Esophagus squamous epithelium (tissue), 5 donors: Measurements from ENCODE around the gene CNPY1. TPM values are rescaled to one million over a fixed set of nuclear protein-coding genes. Genes with fewer than 3 reads are reported as not detected.

ENCODE experiments used
- DNase-seq: peaks from one replicate; lab custom pipeline; 2025; lab: John Stamatoyannopoulos, UW
- H3K27ac ChIP-seq, 4 donors: fragments of 200-600 bp; sonication (generic); one replicate each; pipeline ENCODE4 v1.5.1; 2016 to 2019; ENCODE audit warnings: mild to moderate bottlenecking in 1 of 4
- H3K27me3 ChIP-seq, 4 donors: fragments of 200-600 bp; sonication (generic); 1 replicate in 3 of 4; 2 replicates in 1 of 4; pipeline versions ENCODE4 v1.5.1 to v1.6.0; 2017 to 2021; ENCODE audit warnings: antibody characterized with exemption in 1 of 4
- H3K36me3 ChIP-seq, 3 donors: fragments of 200-600 bp; sonication (generic); one replicate each; pipeline ENCODE4 v1.5.1; 2016 to 2019
- H3K4me1 ChIP-seq, 3 donors: fragments of 200-600 bp; sonication (generic); one replicate each; pipeline ENCODE4 v1.5.1; 2017 to 2019
- H3K4me3 ChIP-seq, 4 donors: fragments of 200-600 bp; sonication (generic); 1 replicate in 3 of 4; 2 replicates in 1 of 4; pipeline ENCODE4 v1.5.1; 2016 to 2019; ENCODE audit warnings: mild to moderate bottlenecking in 2 of 4, moderate library complexity in 1 of 4
- H3K9me3 ChIP-seq, 3 donors: fragments of 200-600 bp; sonication (generic); one replicate each; pipeline ENCODE4 v1.5.1; 2016 to 2019
- CTCF ChIP-seq, 6 experiments: fragments of 450-650 bp in 4 of 6; fragments of 200-600 bp in 2 of 6; sonication (generic) in 2 of 6; IDR thresholded peaks; one replicate each; pipeline ENCODE4 v1.5.1; 2016 to 2019; ENCODE audit warnings: antibody characterized with exemption in 6 of 6, mild to moderate bottlenecking in 4 of 6, moderate library complexity in 4 of 6
- POLR2A ChIP-seq, 4 donors: fragments of 450-650 bp; IDR thresholded peaks; one replicate each; pipeline ENCODE4 v1.6.1; 2017; ENCODE audit warnings: antibody characterized with exemption in 4 of 4, mild to moderate bottlenecking in 4 of 4, moderate library complexity in 3 of 4
- WGBS, 2 donors: methylation state at CpG; one replicate each; pipeline ENCODE4 v1.1.5; 2018; 5-methylcytosine and 5-hydroxymethylcytosine counted together
- intact Hi-C: fragments of 100-400 bp; cut with DNase I; formaldehyde crosslinking; loops from one replicate; pipeline ENCODE4 v1.15.0; 2022
- total RNA-seq, 4 donors: library from RNA; depleted of rRNA; stranded (reverse); fragments of >200 nt; gene quantifications; one replicate each; pipeline ENCODE4 v1.1.0, GENCODE V29; 2016
- donor health status: DM: yes; HTN: yes; CAD: no.

CNPY1 gene
- total RNA-seq, 4 donors from 2014 or later = not detected

GRCh38 chr7:155540553-155540952 is 5.8 kb downstream of the CNPY1 start:
- Histone ChIP-seq H3K27me3 (peaks cover 0 to 91% (median 0%) of the 10 kb centered on the region in 4 donors), H3K4me1 (no peaks in the 10 kb centered on the region), H3K9me3 (no peaks in the 10 kb centered on the region), H3K36me3 (no peaks in the 10 kb centered on the region), H3K4me3 (no peak overlapping the region), H3K27ac (no peak overlapping the region)
- DNase-seq = no peak
- intact Hi-C loops = no loop called here
- 70 to 71% methylated on average over 2 to 11 of the region's 12 CpGs for WGBS, 2 donors
- TF ChIP-seq POLR2A (IDR thresholded peaks at IDR 0.05) = no peak
- TF ChIP-seq CTCF (IDR thresholded peaks at IDR 0.05) = no peak

GRCh38 chr7:155538293-155538692 is 8.1 kb downstream of the CNPY1 start:
- Histone ChIP-seq H3K4me1 (peaks cover 0 to 7% (median 3%) of the 10 kb centered on the region in 3 donors), H3K27me3 (peaks cover 6 to 97% (median 10%) of the 10 kb centered on the region in 4 donors), H3K36me3 (no peaks in the 10 kb centered on the region), H3K4me3 (no peak overlapping the region), H3K27ac (no peak overlapping the region), H3K9me3 (no peaks in the 10 kb centered on the region)
- 75% methylated on average over 3 of the region's 9 CpGs; no CpG with 5 or more reads in 1 of the 2 donors for WGBS, 2 donors
- intact Hi-C loops = no loop called here
- DNase-seq = no peak
- no peak for TF ChIP-seq CTCF (IDR thresholded peaks at IDR 0.05)
- no peak for TF ChIP-seq POLR2A (IDR thresholded peaks at IDR 0.05)

- H3K27me3 ChIP-seq = peaks cover 10 to 97% (median 15%) of the 10 kb centered on the region in 4 donors
These were observed 9.9 kb downstream of the CNPY1 start for GRCh38 chr7:155536451-155536850.

GRCh38 chr7:155534691-155535090 is 11.7 kb downstream of the CNPY1 start:
- DNase-seq = no peak
- Histone ChIP-seq H3K4me1 (peaks cover 0 to 23% (median 7%) of the 10 kb centered on the region in 3 donors), H3K4me3 (no peak overlapping the region), H3K27ac (no peak overlapping the region), H3K36me3 (no peaks in the 10 kb centered on the region), H3K27me3 (peaks cover 10 to 98% (median 17%) of the 10 kb centered on the region in 4 donors), H3K9me3 (no peaks in the 10 kb centered on the region)
- intact Hi-C loops = no loop called here
- 33 to 60% methylated on average over 1 to 2 of the region's 11 CpGs for WGBS, 2 donors
- no peak for TF ChIP-seq CTCF (IDR thresholded peaks at IDR 0.05)
- no peak for TF ChIP-seq POLR2A (IDR thresholded peaks at IDR 0.05)

More at GRCh38 chr7:155536451-155536850, 9.9 kb downstream of the CNPY1 start:
- H3K36me3 ChIP-seq = no peaks in the 10 kb centered on the region
- WGBS, 2 donors = 64 to 65% methylated on average over 6 to 7 of the region's 8 CpGs
- intact Hi-C loops = no loop called here
- H3K9me3 ChIP-seq = no peaks in the 10 kb centered on the region
- no peak for DNase-seq
- no peak overlapping the region for H3K4me3 ChIP-seq
- no peak overlapping the region for H3K27ac ChIP-seq
- TF ChIP-seq POLR2A (IDR thresholded peaks at IDR 0.05) = no peak
- no peak for TF ChIP-seq CTCF (IDR thresholded peaks at IDR 0.05)
- peaks cover 0 to 21% (median 7%) of the 10 kb centered on the region in 3 donors for H3K4me1 ChIP-seq

- peaks cover 10 to 98% (median 17%) of the 10 kb centered on the region in 4 donors for H3K27me3 ChIP-seq
- peak overlapping the region in 2 of 4 donors; percentile 22 to 48 for H3K4me3 ChIP-seq
- H3K36me3 ChIP-seq = no peaks in the 10 kb centered on the region
- peaks cover 0 to 23% (median 7%) of the 10 kb centered on the region in 3 donors for H3K4me1 ChIP-seq
- 26 to 35% methylated on average over 9 to 12 of the region's 27 CpGs for WGBS, 2 donors
- TF ChIP-seq CTCF (IDR thresholded peaks at IDR 0.05) (peak in 3 of 6 experiments; percentile 17 to 35 (median 18)), POLR2A (IDR thresholded peaks at IDR 0.05) (no peak)
- intact Hi-C loops = no loop called here
- H3K9me3 ChIP-seq = no peaks in the 10 kb centered on the region
- DNase-seq = no peak
- H3K27ac ChIP-seq = no peak overlapping the region
These were observed 12.3 kb downstream of the CNPY1 start for GRCh38 chr7:155533827-155534690.
